ENCODE data around the gene KSR2.

KSR2 gene

DNA sequence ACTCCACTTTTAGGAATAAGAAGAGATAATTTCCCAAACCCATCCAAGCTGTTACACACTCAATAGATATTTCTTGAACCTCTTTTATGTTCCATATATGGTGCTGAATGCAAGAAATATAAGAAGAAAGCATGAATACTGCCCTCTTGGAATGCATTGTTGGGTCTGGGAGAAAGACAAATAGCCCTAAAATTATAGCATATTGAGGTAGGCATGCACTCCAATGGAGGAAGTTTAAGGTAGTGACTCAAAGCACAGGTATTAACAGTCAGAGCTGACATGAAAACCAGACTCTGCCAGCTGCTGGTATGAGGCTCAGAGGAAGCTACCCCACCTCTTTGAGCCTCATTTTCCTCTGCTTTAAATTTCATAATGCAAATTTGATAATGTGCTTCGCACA lies 346.0 kb downstream of the KSR2 start:
- DNase-seq (ENCODE audit: insufficient read length, low spot score) (no peak), FAIRE-seq (no peak)
- TF ChIP-seq POLR2AphosphoS5 (IDR thresholded peaks at IDR 0.05; ENCODE audit: low read depth, low read length), result no peak
- no peak for TF ChIP-seq POLR2A (IDR thresholded peaks at IDR 0.05; ENCODE audit: low read depth, low read length)
- no peak for TF ChIP-seq TAF1 (IDR thresholded peaks at IDR 0.05; ENCODE audit: low read depth, low read length)
- no peak for TF ChIP-seq PAX5 (IDR thresholded peaks at IDR 0.05; ENCODE audit: insufficient read depth, low read length, severe bottlenecking)
- no peak for TF ChIP-seq SPI1 (IDR thresholded peaks at IDR 0.05; ENCODE audit: low read depth, low read length)
- TF ChIP-seq POU2F2 (IDR thresholded peaks at IDR 0.05; ENCODE audit: low read depth, low read length), result no peak

DNA sequence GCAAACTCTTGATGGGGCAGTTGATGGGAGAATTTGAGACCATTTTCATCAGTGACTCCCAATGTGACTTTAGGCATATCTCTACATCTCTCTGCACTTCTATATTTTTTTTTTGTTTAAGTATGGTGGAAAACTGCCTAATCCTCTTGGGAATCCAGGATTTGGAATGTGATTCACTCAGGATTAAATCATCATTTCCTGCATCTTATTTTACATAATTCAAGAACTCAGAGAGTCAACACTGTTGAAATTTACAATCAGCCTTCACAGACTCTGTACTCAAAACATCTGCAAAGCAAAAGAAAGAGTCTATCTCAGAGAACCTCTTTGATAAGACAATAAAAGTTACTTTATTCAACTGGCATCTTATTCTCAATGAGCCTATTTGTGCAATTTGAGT lies 346.7 kb downstream of the KSR2 start:
- TF ChIP-seq TAF1 (IDR thresholded peaks at IDR 0.05; ENCODE audit: low read depth, low read length), result no peak
- TF ChIP-seq SPI1 (IDR thresholded peaks at IDR 0.05; ENCODE audit: low read depth, low read length), result no peak
- no peak for TF ChIP-seq PAX5 (IDR thresholded peaks at IDR 0.05; ENCODE audit: insufficient read depth, low read length, severe bottlenecking)
- no peak for TF ChIP-seq POLR2A (IDR thresholded peaks at IDR 0.05; ENCODE audit: low read depth, low read length)
- no peak for TF ChIP-seq POU2F2 (IDR thresholded peaks at IDR 0.05; ENCODE audit: low read depth, low read length)
- no peak for TF ChIP-seq POLR2AphosphoS5 (IDR thresholded peaks at IDR 0.05; ENCODE audit: low read depth, low read length)
- no peak for FAIRE-seq
- no peak for DNase-seq (ENCODE audit: insufficient read length, low spot score)

DNA sequence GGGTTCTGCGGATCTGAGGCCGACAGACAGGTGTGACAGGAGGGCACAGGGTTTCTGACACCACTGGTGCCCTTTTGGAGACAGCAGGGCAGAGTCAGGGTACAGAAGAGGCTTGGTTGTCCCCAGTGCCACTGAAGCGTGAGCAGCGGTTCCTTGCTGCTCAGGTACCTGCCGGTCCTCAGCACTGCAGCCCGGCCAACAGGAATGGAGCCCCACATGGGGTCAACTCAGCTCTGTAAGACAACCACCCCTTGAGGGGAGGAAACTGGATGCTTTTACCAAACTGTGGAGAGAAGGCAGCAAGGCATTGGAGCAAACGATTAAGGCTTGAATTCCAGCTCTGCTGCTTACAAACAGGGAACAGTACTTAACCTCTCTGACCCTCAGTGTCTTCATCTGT lies 361.0 kb downstream of the KSR2 start:
- FAIRE-seq, result no peak

DNA sequence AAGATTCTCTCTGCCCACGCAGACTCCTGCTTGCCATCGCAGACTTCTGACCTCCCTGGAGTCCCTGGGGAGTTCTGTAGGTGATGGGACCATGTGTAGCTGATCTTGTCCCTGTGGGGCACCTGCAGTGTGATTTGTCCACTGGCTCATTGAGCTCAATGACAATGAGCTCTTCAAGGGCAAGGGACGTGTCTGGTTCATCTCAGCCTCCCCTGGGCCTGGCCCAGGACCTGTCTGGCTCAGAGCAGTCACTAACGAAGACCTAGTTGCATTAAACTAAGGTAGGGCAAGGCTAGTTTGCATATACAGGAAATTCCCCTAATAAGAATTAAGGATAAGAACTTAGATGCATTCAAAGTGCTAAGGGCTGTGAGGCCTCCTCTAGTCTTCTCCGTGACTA lies 361.8 kb downstream of the KSR2 start:
- TF ChIP-seq PAX5 (IDR thresholded peaks at IDR 0.05; ENCODE audit: insufficient read depth, low read length, severe bottlenecking) (no peak), TAF1 (IDR thresholded peaks at IDR 0.05; ENCODE audit: low read depth, low read length) (no peak), POLR2A (IDR thresholded peaks at IDR 0.05; ENCODE audit: low read depth, low read length) (no peak), SPI1 (IDR thresholded peaks at IDR 0.05; ENCODE audit: low read depth, low read length) (no peak), POU2F2 (IDR thresholded peaks at IDR 0.05; ENCODE audit: low read depth, low read length) (no peak), POLR2AphosphoS5 (IDR thresholded peaks at IDR 0.05; ENCODE audit: low read depth, low read length) (no peak)
- FAIRE-seq (no peak), DNase-seq (ENCODE audit: insufficient read length, low spot score) (no peak)

More for the DNA sequence above, 361.0 kb downstream of the KSR2 start:
- DNase-seq (ENCODE audit: insufficient read length, low spot score), result no peak
- TF ChIP-seq POU2F2 (IDR thresholded peaks at IDR 0.05; ENCODE audit: low read depth, low read length) (no peak), SPI1 (IDR thresholded peaks at IDR 0.05; ENCODE audit: low read depth, low read length) (no peak), TAF1 (IDR thresholded peaks at IDR 0.05; ENCODE audit: low read depth, low read length) (no peak), POLR2AphosphoS5 (IDR thresholded peaks at IDR 0.05; ENCODE audit: low read depth, low read length) (no peak), POLR2A (IDR thresholded peaks at IDR 0.05; ENCODE audit: low read depth, low read length) (no peak), PAX5 (IDR thresholded peaks at IDR 0.05; ENCODE audit: insufficient read depth, low read length, severe bottlenecking) (no peak)

DNA sequence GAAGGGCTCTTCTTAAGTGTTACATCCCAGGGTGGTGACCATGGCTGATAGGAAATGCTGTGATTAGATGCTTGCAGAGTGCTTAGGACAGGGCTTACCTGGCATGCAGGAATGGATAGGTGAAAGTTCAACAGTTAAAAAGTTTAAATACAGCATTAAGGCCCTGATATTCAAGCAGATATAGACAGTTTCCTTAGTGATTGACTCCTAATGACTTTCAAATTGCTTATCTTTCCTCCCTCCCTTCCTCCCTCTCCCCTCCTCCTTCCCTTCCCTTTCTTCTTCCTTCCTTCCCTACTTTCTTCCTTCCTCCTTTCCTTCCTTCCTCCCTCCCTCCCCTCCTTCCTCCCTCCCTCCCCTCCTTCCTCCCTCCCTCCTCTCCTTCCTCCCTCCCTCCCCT lies 362.8 kb downstream of the KSR2 start:
- no peak for FAIRE-seq
- no peak for TF ChIP-seq SPI1 (IDR thresholded peaks at IDR 0.05; ENCODE audit: low read depth, low read length)
- TF ChIP-seq POLR2A (IDR thresholded peaks at IDR 0.05; ENCODE audit: low read depth, low read length), result no peak
- no peak for TF ChIP-seq PAX5 (IDR thresholded peaks at IDR 0.05; ENCODE audit: insufficient read depth, low read length, severe bottlenecking)
- no peak for TF ChIP-seq POLR2AphosphoS5 (IDR thresholded peaks at IDR 0.05; ENCODE audit: low read depth, low read length)
- no peak for TF ChIP-seq TAF1 (IDR thresholded peaks at IDR 0.05; ENCODE audit: low read depth, low read length)
- TF ChIP-seq POU2F2 (IDR thresholded peaks at IDR 0.05; ENCODE audit: low read depth, low read length), result no peak

DNA sequence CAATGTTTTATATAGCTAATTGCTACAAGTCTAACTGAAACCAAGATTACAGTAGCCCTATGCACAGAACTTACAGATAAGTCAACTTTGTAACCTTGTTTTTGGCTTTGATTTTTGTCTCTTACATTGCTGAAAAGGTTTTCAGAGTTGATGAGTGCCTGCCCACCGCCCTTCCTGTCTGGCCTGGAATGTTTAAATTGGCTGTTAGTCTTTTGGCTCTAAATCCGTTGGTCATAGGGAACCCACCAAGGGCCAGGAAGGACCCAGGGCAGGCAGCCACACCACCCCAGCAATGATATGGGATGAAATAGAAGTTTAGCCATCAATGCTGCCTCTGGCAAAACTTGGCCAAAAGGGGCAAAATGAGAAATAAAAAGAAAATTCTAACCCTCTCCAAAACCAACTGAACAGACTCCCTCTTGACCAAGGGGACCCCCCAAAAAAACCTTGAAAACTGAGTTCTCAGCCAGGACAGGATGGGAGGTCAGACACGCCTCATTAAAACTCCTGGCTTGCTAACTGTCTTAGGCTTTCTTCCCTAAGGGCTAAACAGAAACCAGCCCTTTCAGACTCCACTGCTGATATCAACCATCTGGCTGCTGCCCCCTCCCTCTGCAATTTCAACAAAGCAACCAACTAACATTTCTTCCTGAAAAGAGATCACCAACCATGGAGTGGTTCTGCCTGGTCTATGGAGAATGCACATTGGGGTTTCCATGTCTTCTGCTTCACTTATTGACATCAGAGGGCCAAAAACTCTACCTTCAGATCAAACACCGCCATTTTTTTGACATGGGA lies 365.3 kb downstream of the KSR2 start:
- DNase-seq (ENCODE audit: insufficient read length, low spot score), result no peak
- FAIRE-seq, result no peak
- TF ChIP-seq SPI1 (IDR thresholded peaks at IDR 0.05; ENCODE audit: low read depth, low read length) (no peak), POLR2AphosphoS5 (IDR thresholded peaks at IDR 0.05; ENCODE audit: low read depth, low read length) (no peak), POU2F2 (IDR thresholded peaks at IDR 0.05; ENCODE audit: low read depth, low read length) (no peak), TAF1 (IDR thresholded peaks at IDR 0.05; ENCODE audit: low read depth, low read length) (no peak), POLR2A (IDR thresholded peaks at IDR 0.05; ENCODE audit: low read depth, low read length) (no peak), PAX5 (IDR thresholded peaks at IDR 0.05; ENCODE audit: insufficient read depth, low read length, severe bottlenecking) (no peak)

More for the DNA sequence above, 362.8 kb downstream of the KSR2 start:
- DNase-seq (ENCODE audit: insufficient read length, low spot score), result no peak

DNA sequence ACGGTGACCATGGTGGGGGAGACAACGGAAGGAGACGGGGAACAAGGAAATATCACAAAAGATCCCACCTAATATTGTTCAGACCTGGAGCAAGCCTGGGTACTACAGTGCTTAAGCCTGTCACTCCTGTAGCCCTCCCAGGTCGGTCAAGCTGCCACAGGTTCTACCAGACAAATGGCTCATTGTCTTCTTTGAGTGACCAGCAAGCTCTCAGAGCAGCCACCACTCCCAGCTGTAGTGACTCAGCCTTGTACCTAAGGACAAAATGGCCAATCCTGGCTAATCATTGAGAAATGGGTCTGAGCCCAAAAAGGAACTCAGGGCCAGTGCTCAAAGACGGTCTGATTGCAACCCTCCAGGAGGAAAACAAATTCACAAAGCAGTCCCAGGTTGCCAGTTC lies 368.9 kb downstream of the KSR2 start:
- TF ChIP-seq PAX5 (IDR thresholded peaks at IDR 0.05; ENCODE audit: insufficient read depth, low read length, severe bottlenecking), result no peak
- TF ChIP-seq POU2F2 (IDR thresholded peaks at IDR 0.05; ENCODE audit: low read depth, low read length), result no peak
- no peak for TF ChIP-seq SPI1 (IDR thresholded peaks at IDR 0.05; ENCODE audit: low read depth, low read length)
- TF ChIP-seq POLR2A (IDR thresholded peaks at IDR 0.05; ENCODE audit: low read depth, low read length), result no peak
- no peak for TF ChIP-seq TAF1 (IDR thresholded peaks at IDR 0.05; ENCODE audit: low read depth, low read length)
- no peak for TF ChIP-seq POLR2AphosphoS5 (IDR thresholded peaks at IDR 0.05; ENCODE audit: low read depth, low read length)
- DNase-seq (ENCODE audit: insufficient read length, low spot score), result no peak
- no peak for FAIRE-seq

DNA sequence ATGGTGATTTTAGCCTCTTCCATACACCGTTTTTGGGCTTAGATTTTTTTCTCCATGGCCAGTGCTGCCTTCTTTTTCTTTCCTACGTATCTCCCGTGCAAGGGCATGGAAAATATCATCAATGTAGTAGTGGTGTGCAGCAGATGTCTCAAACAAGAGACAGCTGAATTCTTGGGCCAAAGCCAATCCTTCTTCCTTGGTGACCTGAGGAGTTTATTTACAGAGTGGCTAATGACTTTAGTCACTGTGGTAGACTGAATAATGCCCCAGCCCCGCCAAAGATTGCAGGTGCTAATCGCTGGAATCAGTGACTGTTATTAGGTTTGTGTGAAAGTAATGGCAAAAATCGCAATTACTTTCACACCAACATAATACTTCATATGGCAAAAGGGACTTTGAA lies 371.8 kb downstream of the KSR2 start:
- TF ChIP-seq TAF1 (IDR thresholded peaks at IDR 0.05; ENCODE audit: low read depth, low read length) (no peak), POLR2AphosphoS5 (IDR thresholded peaks at IDR 0.05; ENCODE audit: low read depth, low read length) (no peak), POU2F2 (IDR thresholded peaks at IDR 0.05; ENCODE audit: low read depth, low read length) (no peak), SPI1 (IDR thresholded peaks at IDR 0.05; ENCODE audit: low read depth, low read length) (no peak), PAX5 (IDR thresholded peaks at IDR 0.05; ENCODE audit: insufficient read depth, low read length, severe bottlenecking) (no peak), POLR2A (IDR thresholded peaks at IDR 0.05; ENCODE audit: low read depth, low read length) (no peak)
- no peak for FAIRE-seq
- DNase-seq (ENCODE audit: insufficient read length, low spot score), result no peak

DNA sequence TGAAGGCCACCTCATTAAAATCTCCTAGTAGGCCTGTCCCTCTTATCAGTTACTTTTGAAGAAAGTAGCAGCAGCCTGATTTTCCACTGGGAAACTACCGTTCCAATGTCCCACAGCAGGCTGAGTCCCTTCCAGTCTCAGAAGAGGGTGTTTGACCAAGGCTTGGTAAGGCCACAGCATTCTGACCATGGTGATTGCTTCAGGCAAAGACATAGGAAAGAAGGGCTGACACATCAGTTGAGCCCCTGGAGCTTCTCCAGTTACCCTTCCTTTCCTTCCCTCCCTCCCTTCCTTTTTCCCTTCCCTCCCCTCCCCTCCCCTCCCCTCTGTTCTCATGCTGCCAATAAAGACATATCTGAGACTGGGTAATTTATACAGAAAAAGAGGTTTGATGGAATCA lies 373.0 kb downstream of the KSR2 start:
- FAIRE-seq, result no peak
- DNase-seq (ENCODE audit: insufficient read length, low spot score), result no peak
- TF ChIP-seq POLR2AphosphoS5 (IDR thresholded peaks at IDR 0.05; ENCODE audit: low read depth, low read length) (no peak), SPI1 (IDR thresholded peaks at IDR 0.05; ENCODE audit: low read depth, low read length) (no peak), PAX5 (IDR thresholded peaks at IDR 0.05; ENCODE audit: insufficient read depth, low read length, severe bottlenecking) (no peak), POLR2A (IDR thresholded peaks at IDR 0.05; ENCODE audit: low read depth, low read length) (no peak), POU2F2 (IDR thresholded peaks at IDR 0.05; ENCODE audit: low read depth, low read length) (no peak), TAF1 (IDR thresholded peaks at IDR 0.05; ENCODE audit: low read depth, low read length) (no peak)

Measured in GM12891 (cell line).